NCI-H524 (cell line): Measurements from ENCODE around the gene HELB.

Experiments
- DNase-seq, 2 experiments: peaks; one replicate each; lab custom pipeline; 2025; lab: John Stamatoyannopoulos, UW

The HELB gene

DNA sequence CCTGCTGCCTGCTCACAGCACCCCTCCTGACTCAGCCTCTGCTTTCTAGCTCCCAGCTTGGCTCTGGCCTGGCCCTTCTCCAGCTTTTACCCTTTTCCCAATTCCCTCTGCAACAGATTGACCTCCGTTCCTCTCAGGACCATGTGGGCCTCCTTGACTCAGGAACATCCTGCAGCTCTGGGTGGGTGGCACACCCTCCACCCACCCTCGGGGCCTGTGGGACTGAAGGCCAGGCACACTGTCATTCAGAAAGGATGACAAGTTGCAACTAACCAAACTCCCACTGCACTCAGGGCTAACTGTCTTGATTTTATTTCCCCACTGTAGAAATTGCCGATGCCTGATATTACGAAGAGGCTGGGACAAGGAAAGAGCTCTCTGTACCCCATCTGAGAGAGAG lies 59.4 kb downstream of the HELB start:
- DNase-seq, result no peak

DNA sequence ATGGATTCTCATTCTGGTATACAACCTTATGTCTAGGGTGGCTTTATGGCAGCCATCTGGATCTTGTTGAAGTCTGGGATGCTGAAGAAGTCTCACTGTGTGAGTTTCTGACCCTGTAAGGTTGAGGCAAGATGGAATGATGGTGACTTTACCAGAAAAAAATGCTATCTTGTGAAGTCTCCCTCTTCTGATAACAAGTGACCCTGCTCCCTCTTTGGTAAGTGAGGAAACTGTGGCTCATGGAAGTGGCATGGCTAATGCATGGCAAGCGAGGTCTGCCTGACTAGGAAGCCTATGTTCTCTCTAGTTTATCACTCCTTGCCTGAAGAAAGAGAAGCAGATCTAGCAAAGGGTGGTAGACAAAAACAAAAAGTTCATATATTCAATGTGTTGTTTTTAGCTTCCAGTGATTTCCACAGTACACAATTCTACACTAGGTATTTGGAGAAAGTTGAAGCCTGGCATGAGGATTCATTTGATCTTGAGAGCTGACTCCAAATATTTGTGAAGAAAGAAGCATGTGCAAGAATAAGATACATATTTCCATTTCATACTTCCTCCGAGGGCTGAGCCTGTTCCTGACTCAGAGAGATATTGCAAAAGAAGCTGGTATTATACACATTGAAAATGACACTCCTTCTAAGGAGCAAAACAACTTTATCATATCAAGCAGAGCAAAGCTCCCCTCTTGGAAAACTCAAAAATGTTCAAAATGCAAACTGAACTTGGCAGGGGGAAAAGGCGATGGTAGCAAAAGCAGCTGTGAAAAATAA lies 63.6 kb downstream of the HELB start:
- no peak for DNase-seq

DNA sequence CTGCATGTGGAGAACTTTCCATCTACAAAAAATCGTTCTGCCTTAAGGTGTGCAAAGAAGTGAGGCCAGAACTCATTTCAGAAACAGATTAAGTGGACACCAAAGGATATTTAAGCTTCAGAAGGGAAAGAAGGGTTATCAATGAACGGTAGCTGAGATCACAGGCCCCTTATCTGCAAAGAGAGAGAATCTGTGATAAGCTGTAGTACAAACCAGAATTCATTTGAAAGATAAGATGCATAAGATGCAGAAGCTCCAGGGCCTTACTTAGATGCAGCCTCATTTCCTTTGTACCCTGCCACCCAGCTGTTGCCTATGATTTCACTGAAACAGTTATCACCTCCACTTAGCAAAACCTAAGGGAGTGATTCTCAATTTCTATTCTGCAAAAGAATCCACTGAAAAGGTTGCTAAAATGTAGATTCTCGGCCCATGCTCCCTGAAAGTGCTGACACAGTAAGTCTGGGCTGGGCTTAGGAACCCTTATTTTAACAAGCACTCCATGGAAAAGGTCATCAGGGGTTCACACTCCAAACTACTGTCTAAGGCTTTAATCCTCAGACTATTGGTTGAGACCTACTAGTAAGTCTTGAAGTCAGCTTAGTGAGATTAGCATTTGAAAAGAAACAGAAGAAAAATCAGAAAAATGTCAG lies 64.8 kb downstream of the HELB start:
- no peak for DNase-seq

DNA sequence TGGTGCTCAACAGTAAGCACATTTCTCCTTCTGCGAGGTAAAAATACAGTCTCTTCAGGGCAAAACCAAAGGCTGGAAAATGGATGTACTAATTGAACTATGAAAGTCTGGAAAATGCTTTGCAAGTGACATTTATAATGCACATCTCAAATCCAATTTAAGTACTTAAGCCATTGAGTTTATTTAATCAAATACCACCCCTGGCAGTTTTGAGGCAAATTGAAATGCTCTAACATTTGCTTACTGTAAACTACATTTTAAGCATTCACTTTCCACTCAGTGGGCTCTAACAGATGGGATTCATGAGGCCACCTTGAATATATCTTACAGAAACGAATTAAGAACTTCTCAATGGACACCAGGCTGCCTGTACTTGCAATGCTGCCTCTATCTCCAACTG lies 69.7 kb downstream of the HELB start:
- no peak for DNase-seq

DNA sequence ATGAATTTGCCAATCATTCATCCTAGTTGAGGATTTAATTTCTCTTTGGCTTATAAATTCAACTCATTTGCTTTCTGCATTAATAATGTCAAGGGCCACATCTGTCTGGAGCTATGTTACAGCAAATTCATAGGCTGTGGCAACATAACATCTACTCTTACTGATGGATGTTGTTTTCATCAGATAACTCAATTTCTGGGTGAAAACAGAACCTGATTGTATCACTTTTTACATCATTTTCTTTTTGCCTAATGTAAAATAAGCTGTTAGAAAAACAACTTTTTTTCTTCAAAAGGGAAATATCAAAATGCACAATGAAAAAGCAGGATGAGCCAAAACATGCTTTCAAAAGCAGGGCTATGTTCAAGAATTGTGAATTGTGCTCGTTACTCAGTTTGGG lies 73.3 kb downstream of the HELB start:
- DNase-seq, result no peak

DNA sequence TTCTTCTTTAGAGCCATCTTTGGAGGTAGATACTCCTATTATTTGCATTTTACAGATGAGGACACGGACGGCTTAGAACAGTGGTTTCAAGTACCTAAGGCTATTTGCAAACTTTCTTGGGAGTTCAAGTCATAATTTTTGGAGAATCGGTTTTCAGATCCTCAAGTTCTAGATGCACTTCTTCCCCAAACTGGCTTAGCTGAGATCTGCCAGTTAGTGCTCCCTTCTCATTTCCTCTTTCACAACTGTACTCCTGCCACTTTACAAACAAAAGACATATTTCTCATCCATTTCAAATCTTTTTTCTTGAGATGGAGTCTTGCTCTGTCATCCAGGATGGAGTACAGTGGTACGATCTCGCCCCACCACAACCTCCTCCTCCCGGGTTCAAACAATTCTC lies 77.3 kb downstream of the HELB start:
- no peak for DNase-seq

DNA sequence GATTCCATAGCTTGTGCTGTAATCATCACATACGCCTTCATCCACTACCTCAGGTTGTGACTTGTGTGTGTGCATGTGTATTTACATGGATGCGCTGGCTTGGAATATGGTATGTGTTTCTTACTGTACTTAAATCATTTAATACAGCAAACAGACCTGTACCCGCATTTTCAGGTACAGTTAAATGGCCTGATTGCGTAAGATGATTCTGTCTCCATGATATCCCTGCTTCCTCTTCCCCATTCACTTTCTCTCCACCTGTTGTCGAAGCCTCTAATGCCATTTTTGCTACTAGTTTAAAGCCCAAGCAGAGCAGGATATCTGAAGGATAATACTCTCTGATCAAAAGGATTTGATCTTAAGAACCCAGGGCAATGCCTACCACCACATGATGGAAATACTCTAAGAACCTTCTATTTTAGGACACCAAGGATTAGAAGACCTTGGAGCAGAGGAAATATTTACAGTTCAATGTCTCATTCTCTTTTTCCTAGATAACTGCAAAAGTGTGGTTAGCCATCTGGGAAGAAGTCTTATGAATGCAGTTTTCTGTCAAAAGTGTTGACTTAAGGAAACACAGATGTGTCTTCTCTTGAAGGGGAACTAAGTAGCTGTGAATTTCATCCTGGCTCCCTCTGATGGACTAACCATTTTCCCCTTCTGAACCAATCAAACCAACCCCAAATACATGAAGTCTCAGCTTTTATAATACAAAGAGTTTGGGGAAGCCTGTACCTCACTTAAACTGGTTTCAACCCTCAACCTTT lies 78.7 kb downstream of the HELB start:
- DNase-seq, result no peak

DNA sequence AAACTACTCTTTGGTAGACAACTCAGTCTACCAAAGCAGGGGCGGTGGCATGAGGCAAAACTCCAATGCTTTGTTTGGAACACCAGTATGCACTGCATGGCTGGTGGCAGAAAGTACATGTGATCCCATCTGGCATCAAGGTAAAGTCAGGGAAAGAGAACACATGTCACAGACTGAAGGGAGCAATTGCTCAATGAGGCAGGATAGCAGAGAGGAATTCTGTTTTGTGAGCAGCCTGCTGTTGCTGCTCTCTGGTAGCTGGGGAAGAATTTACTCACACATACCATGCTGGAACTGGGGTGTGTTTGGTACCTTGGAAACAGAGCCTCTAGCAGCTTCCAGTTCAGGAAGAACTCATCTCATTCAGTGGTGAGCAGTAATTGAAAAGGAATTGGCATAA lies 84.8 kb downstream of the HELB start:
- DNase-seq, result no peak
